Hepatic stellate cell (primary cell): ENCODE measurements around the gene TSSC4.

Experiments used
- DNase-seq: peaks from one replicate; pipeline ENCODE4 v3.0.0; 2011; ENCODE audit warnings: low spot score

Gene TSSC4

GRCh38 chr11:2369320-2369719 lies 31.2 kb upstream of the TSSC4 start:
- DNase-seq: no peak

- no peak for DNase-seq
These were observed 30.7 kb upstream of the TSSC4 start for GRCh38 chr11:2369896-2370295.

GRCh38 chr11:2374456-2375201 lies 25.9 kb upstream of the TSSC4 start:
- no peak for DNase-seq

GRCh38 chr11:2375341-2375853 lies 25.2 kb upstream of the TSSC4 start:
- no peak for DNase-seq

- no peak for DNase-seq
These were observed 24.5 kb upstream of the TSSC4 start for GRCh38 chr11:2375964-2376551.

GRCh38 chr11:2376751-2377451 lies 23.6 kb upstream of the TSSC4 start, which contains the start of gene CD81:
TSS of gene CD81 (plus strand) at chr11:2377310. CDS start at chr11:2377550, 240 bp downstream.
- DNase-seq: peak; percentile 73

GRCh38 chr11:2377511-2378443 lies 22.8 kb upstream of the TSSC4 start:
- peak; percentile 78 for DNase-seq

GRCh38 chr11:2378527-2379210 lies 21.9 kb upstream of the TSSC4 start:
- DNase-seq: peak; percentile 84

GRCh38 chr11:2379466-2380174 lies 20.9 kb upstream of the TSSC4 start:
- no peak for DNase-seq

- no peak for DNase-seq
These were observed 20.2 kb upstream of the TSSC4 start for GRCh38 chr11:2380396-2380795.

GRCh38 chr11:2380807-2381350 lies 19.7 kb upstream of the TSSC4 start:
- DNase-seq: no peak

GRCh38 chr11:2381494-2382128 lies 18.9 kb upstream of the TSSC4 start:
- no peak for DNase-seq

GRCh38 chr11:2382129-2382517 lies 18.4 kb upstream of the TSSC4 start:
- DNase-seq: no peak

- peak; percentile 83 for DNase-seq
These were observed 17.4 kb upstream of the TSSC4 start for GRCh38 chr11:2382936-2383851.

- no peak for DNase-seq
These were observed 16.4 kb upstream of the TSSC4 start for GRCh38 chr11:2383852-2384804.

- no peak for DNase-seq
These were observed 15.1 kb upstream of the TSSC4 start for GRCh38 chr11:2385156-2386151.
